Gastrocnemius medialis (tissue), 4 donors: ENCODE data around the gene TNIK. TPM values are rescaled to one million over a fixed set of nuclear protein-coding genes. Genes with fewer than 3 reads are reported as not detected.

Experiments
- ATAC-seq, 2 donors: fragments of 150-250 bp; one replicate each; pipeline ENCODE4 v1.9.1; 2016
- DNase-seq, 2 donors: peaks; one replicate each; pipeline ENCODE4 v3.0.0-alpha.2; 2019
- H3K27ac ChIP-seq, 4 donors: fragments of 200-600 bp; sonication (generic); 1 replicate in 1 of 4; 2 replicates in 3 of 4; pipeline ENCODE4 v1.5.1; 2016 to 2018; ENCODE audit warnings: mild to moderate bottlenecking in 2 of 4, moderate library complexity in 1 of 4
- H3K27me3 ChIP-seq, 3 donors: fragments of 200-600 bp; sonication (generic) in 2 of 3; 1 replicate in 1 of 3; 2 replicates in 2 of 3; pipeline versions ENCODE4 v1.5.1 to v1.6.0; 2016 to 2019; ENCODE audit warnings: mild to moderate bottlenecking in 1 of 3, moderate library complexity in 1 of 3
- H3K36me3 ChIP-seq, 2 donors: fragments of 200-600 bp; sonication (generic) in 1 of 2; one replicate each; pipeline ENCODE4 v1.5.1; 2017 to 2018
- H3K4me1 ChIP-seq, 2 donors: fragments of 200-600 bp; sonication (generic) in 1 of 2; one replicate each; pipeline ENCODE4 v1.5.1; 2016 to 2017; ENCODE audit warnings: mild to moderate bottlenecking in 2 of 2
- H3K4me3 ChIP-seq, 4 donors: fragments of 200-600 bp; sonication (generic) in 3 of 4; 1 replicate in 1 of 4; 2 replicates in 3 of 4; pipeline ENCODE4 v1.5.1; 2016 to 2019; ENCODE audit warnings: mild to moderate bottlenecking in 2 of 4
- H3K9me3 ChIP-seq, 3 donors: fragments of 200-600 bp; sonication (generic) in 2 of 3; 1 replicate in 1 of 3; 2 replicates in 2 of 3; pipeline ENCODE4 v1.5.1; 2016 to 2019
- CTCF ChIP-seq, 5 experiments: fragments of 450-650 bp in 3 of 5; fragments of 200-600 bp in 2 of 5; sonication (generic) in 2 of 5; IDR thresholded peaks in 4 of 5; conservative IDR thresholded peaks in 1 of 5; 1 replicate in 4 of 5; 2 replicates in 1 of 5; pipeline ENCODE4 v1.5.1; 2016 to 2019; ENCODE audit warnings: antibody characterized with exemption in 5 of 5, mild to moderate bottlenecking in 3 of 5, moderate library complexity in 3 of 5
- POLR2A ChIP-seq, 2 donors: fragments of 450-650 bp; IDR thresholded peaks; one replicate each; pipeline ENCODE4 v1.6.1; 2017; ENCODE audit warnings: antibody characterized with exemption in 2 of 2, mild to moderate bottlenecking in 2 of 2, moderate library complexity in 2 of 2
- in situ Hi-C, 4 donors: fragments of 200-750 bp; cut with MboI; loops; one replicate each; pipeline versions ENCODE4 v1.15.0 to v1.8.0; 2017; ENCODE audit warnings: low sequenced_read_pairs in 4 of 4
- intact Hi-C: fragments of 100-400 bp; cut with DNase I; formaldehyde crosslinking; loops from one replicate; pipeline ENCODE4 v1.15.1; 2023; ENCODE audit warnings: low total_unique reads
- total RNA-seq, 4 donors: library from RNA; depleted of rRNA; stranded (reverse); fragments of >200 nt; gene quantifications; one replicate each; pipeline versions ENCODE4 v1.1.0 to v1.2.3, GENCODE V29; 2016

Gene TNIK
- total RNA-seq, 4 donors from 2014 or later: 5.2 to 19.7 (median 10.6) TPM

GRCh38 chr3:171390051-171390941, 69.9 kb downstream of the TNIK start:
- in situ Hi-C loops (no loop called here), intact Hi-C loops (no loop called here)
- no peak for DNase-seq
- Histone ChIP-seq H3K27ac (no peak overlapping the region), H3K27me3 (no peaks in the 10 kb centered on the region), H3K36me3 (no peaks in the 10 kb centered on the region), H3K9me3 (no peaks in the 10 kb centered on the region), H3K4me1 (peaks cover 30 to 40% of the 10 kb centered on the region in 2 donors), H3K4me3 (no peak overlapping the region)
- no peak for ATAC-seq
- TF ChIP-seq POLR2A (IDR thresholded peaks at IDR 0.05) (no peak), CTCF (IDR thresholded peaks at IDR 0.05 in 4 of 5, conservative IDR thresholded peaks at IDR 0.05 in 1 of 5) (no peak)

DNA sequence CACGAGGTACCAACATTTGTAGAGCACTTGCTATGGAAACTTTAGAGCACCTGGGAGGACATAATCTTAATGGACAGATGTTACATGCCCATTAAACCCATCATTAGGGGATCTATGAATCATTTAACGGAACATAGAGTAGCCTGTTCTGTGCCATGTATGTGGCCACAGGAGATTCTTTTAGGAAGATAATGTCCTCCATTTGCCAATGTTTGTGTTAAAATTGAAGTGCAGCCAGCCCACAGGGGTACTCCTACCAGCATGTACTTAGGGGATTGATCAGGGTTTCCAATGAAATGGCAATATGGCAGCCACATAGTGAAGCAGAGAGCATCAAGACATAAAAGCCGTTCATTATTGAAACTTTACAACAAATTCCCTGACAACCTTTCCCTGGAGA, 70.7 kb downstream of the TNIK start:
- Histone ChIP-seq H3K4me3 (no peak overlapping the region), H3K36me3 (no peaks in the 10 kb centered on the region), H3K27ac (no peak overlapping the region), H3K4me1 (peaks cover 30 to 37% of the 10 kb centered on the region in 2 donors), H3K9me3 (no peaks in the 10 kb centered on the region), H3K27me3 (no peaks in the 10 kb centered on the region)
- no peak for TF ChIP-seq CTCF (IDR thresholded peaks at IDR 0.05 in 4 of 5, conservative IDR thresholded peaks at IDR 0.05 in 1 of 5)
- no peak for TF ChIP-seq POLR2A (IDR thresholded peaks at IDR 0.05)
- in situ Hi-C loops (no loop called here), intact Hi-C loops (no loop called here)
- DNase-seq (no peak), ATAC-seq (no peak)

DNA sequence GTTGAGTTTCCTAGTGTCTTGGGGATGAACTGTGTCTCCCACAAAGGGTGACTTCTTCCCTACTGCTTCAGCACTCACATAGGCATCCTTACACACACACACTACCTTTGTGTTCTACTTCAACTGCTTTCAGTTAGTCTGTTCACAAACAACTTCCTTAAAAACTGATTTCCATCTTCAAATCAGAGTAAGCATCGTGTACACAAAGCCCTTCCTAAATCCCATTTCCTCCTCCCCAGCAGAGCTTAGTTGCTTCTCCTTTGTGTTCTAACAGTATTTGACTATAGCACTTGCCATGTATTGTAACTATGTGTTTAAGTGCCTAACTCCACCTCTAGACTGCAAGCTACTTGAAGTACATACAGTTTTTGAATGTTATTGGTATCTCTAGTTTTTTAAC, 71.7 kb downstream of the TNIK start:
- H3K9me3 ChIP-seq: no peaks in the 10 kb centered on the region
- TF ChIP-seq POLR2A (IDR thresholded peaks at IDR 0.05) (no peak), CTCF (IDR thresholded peaks at IDR 0.05 in 4 of 5, conservative IDR thresholded peaks at IDR 0.05 in 1 of 5) (no peak)
- in situ Hi-C loops (no loop called here), intact Hi-C loops (no loop called here)
- no peaks in the 10 kb centered on the region for H3K36me3 ChIP-seq
- peaks cover 29 to 40% of the 10 kb centered on the region in 2 donors for H3K4me1 ChIP-seq
- ATAC-seq: no peak
- no peaks in the 10 kb centered on the region for H3K27me3 ChIP-seq
- H3K27ac ChIP-seq: no peak overlapping the region
- no peak overlapping the region for H3K4me3 ChIP-seq
- DNase-seq: no peak

GRCh38 chr3:171387062-171387461, 73.1 kb downstream of the TNIK start:
- no peak overlapping the region for H3K27ac ChIP-seq
- no peak overlapping the region for H3K4me3 ChIP-seq
- TF ChIP-seq CTCF (IDR thresholded peaks at IDR 0.05 in 4 of 5, conservative IDR thresholded peaks at IDR 0.05 in 1 of 5): no peak
- TF ChIP-seq POLR2A (IDR thresholded peaks at IDR 0.05): no peak
- in situ Hi-C loops (no loop called here), intact Hi-C loops (no loop called here)
- no peaks in the 10 kb centered on the region for H3K27me3 ChIP-seq
- DNase-seq (no peak), ATAC-seq (no peak)
- H3K36me3 ChIP-seq: no peaks in the 10 kb centered on the region
- H3K4me1 ChIP-seq: peaks cover 14 to 35% of the 10 kb centered on the region in 2 donors
- no peaks in the 10 kb centered on the region for H3K9me3 ChIP-seq
